Muscle layer of colon (tissue), 2 donors: ENCODE measurements around the gene DMP1.

ENCODE experiments used
- H3K27ac ChIP-seq: one replicate; pipeline ENCODE4 v1.7.0; 2013; ENCODE audit warnings: low read depth, mild to moderate bottlenecking, low read length, moderate library complexity
- H3K27me3 ChIP-seq, 2 donors: one replicate each; pipeline ENCODE4 v1.7.0; 2013; ENCODE audit warnings: low read length in 2 of 2, mild to moderate bottlenecking in 2 of 2; ENCODE audit not compliant: insufficient read depth in 2 of 2, control insufficient read depth in 1 of 2
- H3K36me3 ChIP-seq: one replicate; pipeline ENCODE4 v1.7.0; 2013; ENCODE audit warnings: mild to moderate bottlenecking, low read length; ENCODE audit not compliant: insufficient read depth
- H3K4me1 ChIP-seq: one replicate; pipeline ENCODE4 v1.7.0; 2013; ENCODE audit warnings: mild to moderate bottlenecking, low read length; ENCODE audit not compliant: insufficient read depth
- H3K4me3 ChIP-seq, 2 donors: one replicate each; pipeline ENCODE4 v1.7.0; 2013; ENCODE audit warnings: low read length in 2 of 2, low read depth in 1 of 2, mild to moderate bottlenecking in 1 of 2, moderate library complexity in 1 of 2
- H3K9ac ChIP-seq: one replicate; pipeline ENCODE4 v1.7.0; 2013; ENCODE audit warnings: low read length
- H3K9me3 ChIP-seq: one replicate; pipeline ENCODE4 v1.7.0; 2013; ENCODE audit warnings: mild to moderate bottlenecking, low read length
- donor health status: abdominal sarcoma.
- donor health status: Adenocarcinoma of cecum.

Gene DMP1

GRCh38 chr4:87633243-87633642 is 16.8 kb upstream of the DMP1 start:
- H3K27ac ChIP-seq = no peak overlapping the region
- H3K4me1 ChIP-seq = peaks cover 9% of the 10 kb centered on the region
- no peaks in the 10 kb centered on the region for H3K9me3 ChIP-seq
- H3K36me3 ChIP-seq = no peaks in the 10 kb centered on the region
- no peak overlapping the region for H3K4me3 ChIP-seq
- H3K27me3 ChIP-seq = no peaks in the 10 kb centered on the region
- H3K9ac ChIP-seq = no peak overlapping the region

DNA sequence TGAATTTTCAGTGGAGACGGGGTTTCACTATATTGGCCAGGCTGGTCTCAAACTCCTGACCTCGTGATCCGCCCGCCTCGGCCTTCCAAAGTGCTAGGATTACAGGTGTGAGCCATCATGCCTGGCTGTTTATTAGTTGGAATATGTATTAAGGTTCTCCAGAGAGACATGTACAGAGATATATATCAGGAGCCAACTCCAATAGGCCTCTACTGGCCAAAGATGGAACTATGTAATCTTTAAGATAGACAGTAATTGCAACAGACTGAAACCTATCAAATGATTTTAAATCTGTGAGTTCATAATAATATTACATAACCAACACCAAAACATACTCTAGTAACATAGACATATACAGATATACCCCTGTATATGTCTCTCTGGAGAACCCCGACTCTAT is 5.8 kb upstream of the DMP1 start:
- Histone ChIP-seq H3K27me3 (no peaks in the 10 kb centered on the region), H3K36me3 (no peaks in the 10 kb centered on the region), H3K27ac (no peak overlapping the region), H3K4me1 (no peaks in the 10 kb centered on the region), H3K9me3 (no peaks in the 10 kb centered on the region), H3K4me3 (no peak overlapping the region), H3K9ac (no peak overlapping the region)

DNA sequence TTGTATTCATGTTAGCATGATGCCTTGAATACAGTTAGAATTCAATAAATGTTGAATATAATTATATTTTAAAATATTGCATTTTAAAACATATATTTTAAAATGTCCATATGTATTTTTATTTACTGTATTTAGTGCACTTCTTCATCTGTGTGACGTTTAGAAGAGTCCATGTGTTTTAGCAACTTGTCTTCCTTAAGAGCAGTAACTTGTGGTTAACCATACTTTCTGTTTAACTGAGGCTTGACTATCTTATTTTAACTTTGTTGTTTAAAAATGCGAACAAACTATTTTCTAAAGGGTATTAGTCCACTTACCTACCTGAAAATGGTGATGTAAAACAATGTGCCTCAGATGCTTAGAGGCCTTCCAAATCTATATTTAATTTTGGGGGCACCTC is 858 bp downstream of the DMP1 start:
- Histone ChIP-seq H3K27ac (no peak overlapping the region), H3K4me1 (no peaks in the 10 kb centered on the region), H3K36me3 (no peaks in the 10 kb centered on the region), H3K9ac (no peak overlapping the region), H3K27me3 (no peaks in the 10 kb centered on the region), H3K4me3 (no peak overlapping the region), H3K9me3 (no peaks in the 10 kb centered on the region)

GRCh38 chr4:87651941-87652340 is 1.9 kb downstream of the DMP1 start:
- H3K27me3 ChIP-seq = no peaks in the 10 kb centered on the region
- H3K9ac ChIP-seq = no peak overlapping the region

DNA sequence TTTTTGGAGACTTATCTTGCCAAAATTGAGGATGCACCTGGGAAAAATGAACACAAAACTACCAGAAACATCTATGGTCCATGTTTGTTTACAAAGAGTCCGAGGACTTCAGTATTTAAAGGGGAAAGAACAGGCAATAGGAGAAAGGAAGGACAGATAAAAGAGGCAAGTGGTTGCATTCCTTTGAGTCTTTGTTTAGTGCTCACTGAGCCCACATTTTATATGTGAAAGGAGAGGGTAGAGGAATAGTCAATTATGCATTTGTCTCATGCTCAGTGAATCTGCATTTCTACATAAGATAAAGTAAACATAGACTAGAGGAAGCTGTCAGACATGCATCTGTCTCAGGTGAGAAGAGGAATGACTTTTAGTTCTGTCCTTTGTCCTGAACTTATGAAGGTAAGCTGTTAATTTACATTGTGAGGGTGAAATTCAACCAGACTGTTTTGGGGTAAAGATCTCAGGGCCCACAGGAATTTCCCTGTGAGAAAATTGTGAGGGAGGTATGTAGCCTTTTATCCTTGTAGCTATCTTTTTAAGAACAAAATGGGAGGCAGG is 4.5 kb downstream of the DMP1 start:
- H3K9ac ChIP-seq = no peak overlapping the region
- H3K27me3 ChIP-seq = no peaks in the 10 kb centered on the region
- no peaks in the 10 kb centered on the region for H3K9me3 ChIP-seq
- H3K36me3 ChIP-seq = no peaks in the 10 kb centered on the region
- no peak overlapping the region for H3K4me3 ChIP-seq
- peaks cover 4% of the 10 kb centered on the region for H3K4me1 ChIP-seq
- no peak overlapping the region for H3K27ac ChIP-seq

More at GRCh38 chr4:87651941-87652340, 1.9 kb downstream of the DMP1 start:
- no peak overlapping the region for H3K4me3 ChIP-seq
- no peaks in the 10 kb centered on the region for H3K4me1 ChIP-seq
- H3K9me3 ChIP-seq = no peaks in the 10 kb centered on the region
- H3K36me3 ChIP-seq = no peaks in the 10 kb centered on the region
- no peak overlapping the region for H3K27ac ChIP-seq

GRCh38 chr4:87657525-87657924 is 7.4 kb downstream of the DMP1 start:
- peaks cover 10% of the 10 kb centered on the region for H3K4me1 ChIP-seq
- H3K4me3 ChIP-seq = no peak overlapping the region
- no peaks in the 10 kb centered on the region for H3K9me3 ChIP-seq
- H3K27me3 ChIP-seq = no peaks in the 10 kb centered on the region
- no peak overlapping the region for H3K9ac ChIP-seq
- H3K36me3 ChIP-seq = no peaks in the 10 kb centered on the region
- no peak overlapping the region for H3K27ac ChIP-seq

- Histone ChIP-seq H3K27ac (no peak overlapping the region), H3K4me1 (peaks cover 10% of the 10 kb centered on the region), H3K4me3 (no peak overlapping the region), H3K9me3 (no peaks in the 10 kb centered on the region), H3K36me3 (no peaks in the 10 kb centered on the region), H3K27me3 (no peaks in the 10 kb centered on the region), H3K9ac (no peak overlapping the region)
These were observed 9.3 kb downstream of the DMP1 start for GRCh38 chr4:87659247-87659931.

- Histone ChIP-seq H3K4me3 (no peak overlapping the region), H3K4me1 (peaks cover 10% of the 10 kb centered on the region), H3K36me3 (no peaks in the 10 kb centered on the region), H3K27ac (no peak overlapping the region), H3K9me3 (no peaks in the 10 kb centered on the region), H3K9ac (no peak overlapping the region), H3K27me3 (no peaks in the 10 kb centered on the region)
These were observed 12.8 kb downstream of the DMP1 start for GRCh38 chr4:87662871-87663270.

DNA sequence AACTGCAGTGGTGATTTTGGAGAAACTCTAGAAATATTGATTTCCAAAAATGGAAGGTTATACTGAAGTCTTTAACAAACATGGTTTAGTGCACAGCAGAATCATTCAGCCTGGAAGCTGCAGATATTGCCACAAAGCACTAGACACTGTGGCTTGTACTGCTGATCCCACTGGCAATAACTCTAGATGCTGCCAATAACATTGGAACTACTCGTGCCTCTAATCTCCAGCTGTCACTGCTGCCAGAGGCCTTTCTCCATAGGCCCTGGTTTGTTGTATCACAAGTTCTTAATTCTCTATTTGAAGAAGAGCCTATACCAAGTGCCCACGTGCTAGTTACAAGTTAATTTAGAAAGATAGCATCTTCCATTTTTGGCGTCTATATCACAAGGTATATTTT is 19.3 kb downstream of the DMP1 start:
- Histone ChIP-seq H3K27ac (no peak overlapping the region), H3K9ac (no peak overlapping the region), H3K4me1 (no peaks in the 10 kb centered on the region), H3K36me3 (no peaks in the 10 kb centered on the region), H3K9me3 (no peaks in the 10 kb centered on the region), H3K27me3 (no peaks in the 10 kb centered on the region), H3K4me3 (no peak overlapping the region)

DNA sequence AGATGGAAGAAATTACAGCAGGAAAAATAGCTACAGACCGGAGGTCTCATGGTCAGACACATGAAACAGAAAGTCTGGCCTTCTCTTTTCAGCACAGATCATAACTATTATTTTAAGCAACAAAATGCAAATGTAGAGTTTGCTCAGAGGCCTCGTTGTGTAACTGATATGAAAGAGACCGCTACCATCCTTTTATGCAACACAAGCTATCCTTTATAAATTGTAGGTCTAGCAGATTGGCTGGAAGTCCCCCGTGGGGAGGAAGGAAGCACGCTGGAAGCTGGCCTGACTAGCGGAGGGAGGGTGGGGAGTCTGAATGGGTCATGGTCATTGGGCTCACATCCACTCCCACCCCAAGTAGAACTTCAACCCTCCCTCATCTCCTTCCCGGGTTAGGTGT is 27.7 kb downstream of the DMP1 start:
- H3K9ac ChIP-seq = no peak overlapping the region
- H3K27ac ChIP-seq = no peak overlapping the region
- H3K4me3 ChIP-seq = no peak overlapping the region
- H3K9me3 ChIP-seq = no peaks in the 10 kb centered on the region
- H3K36me3 ChIP-seq = no peaks in the 10 kb centered on the region
- no peaks in the 10 kb centered on the region for H3K4me1 ChIP-seq
- H3K27me3 ChIP-seq = no peaks in the 10 kb centered on the region

DNA sequence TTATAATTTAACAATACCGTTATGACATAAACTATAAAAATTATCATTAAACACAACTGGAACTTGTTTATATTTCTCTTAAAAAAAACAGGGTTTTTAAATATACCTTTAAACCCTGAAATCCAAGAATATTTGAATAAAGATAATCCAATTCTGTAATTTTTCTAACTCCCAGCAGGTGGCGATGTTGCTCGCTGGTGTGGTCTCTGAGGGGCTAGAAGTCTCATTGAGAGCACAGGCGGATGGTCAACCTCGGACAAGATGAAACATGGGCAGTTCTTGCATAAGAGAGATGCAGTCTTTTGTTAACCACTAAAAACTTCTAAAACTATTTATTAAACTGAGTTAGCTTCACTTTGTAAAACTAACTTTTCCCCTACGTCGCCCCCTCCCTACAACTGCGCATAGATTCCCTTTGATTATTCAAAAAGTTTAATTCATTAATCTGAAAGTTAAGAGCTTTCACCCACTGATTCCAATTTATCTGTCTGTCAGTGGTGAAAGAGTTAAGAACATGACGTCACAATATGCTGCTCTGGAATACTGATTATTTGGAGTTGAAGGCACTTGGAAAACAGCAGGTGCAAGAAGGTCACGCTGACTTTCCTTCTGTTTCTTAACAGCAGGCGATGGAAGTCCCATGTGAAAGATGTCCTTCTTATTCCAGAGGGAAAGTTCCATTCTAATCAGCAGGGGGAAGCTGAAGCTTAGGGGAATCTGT is 29.5 kb downstream of the DMP1 start:
- Histone ChIP-seq H3K9ac (no peak overlapping the region), H3K36me3 (no peaks in the 10 kb centered on the region), H3K27ac (no peak overlapping the region), H3K27me3 (no peaks in the 10 kb centered on the region), H3K9me3 (no peaks in the 10 kb centered on the region), H3K4me3 (no peak overlapping the region), H3K4me1 (no peaks in the 10 kb centered on the region)

DNA sequence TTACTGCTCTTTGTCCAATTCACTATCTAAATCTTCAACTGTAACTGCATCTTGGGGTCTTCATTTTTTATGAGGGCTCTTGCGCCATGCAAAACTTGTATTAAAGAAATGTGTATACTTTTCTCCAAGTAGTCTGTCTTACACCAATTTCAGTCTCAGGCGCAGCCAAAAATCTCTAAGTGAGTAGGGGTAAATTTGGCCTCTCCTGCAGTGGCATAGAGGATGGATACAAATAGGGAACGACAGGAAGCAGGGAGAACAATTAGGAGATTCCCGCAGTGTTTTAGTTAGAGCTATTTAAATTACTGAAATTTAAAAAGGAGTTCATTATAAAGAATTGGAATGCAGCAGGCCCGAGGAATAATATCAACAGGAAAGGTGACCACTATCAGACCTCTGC is 30.2 kb downstream of the DMP1 start:
- H3K36me3 ChIP-seq = no peaks in the 10 kb centered on the region
- no peak overlapping the region for H3K9ac ChIP-seq
- no peaks in the 10 kb centered on the region for H3K4me1 ChIP-seq
- no peaks in the 10 kb centered on the region for H3K9me3 ChIP-seq
- no peak overlapping the region for H3K4me3 ChIP-seq
- H3K27me3 ChIP-seq = no peaks in the 10 kb centered on the region
- H3K27ac ChIP-seq = no peak overlapping the region
